Upper lobe of right lung (tissue), 1 donor: ENCODE data around the gene SGK1. TPM values are rescaled to one million over a fixed set of nuclear protein-coding genes. Genes with fewer than 3 reads are reported as not detected.

Experiments
- ATAC-seq: fragments of 200-7000 bp; cut with Tn5 transposase; one replicate; pipeline ENCODE4 v1.9.1; 2020; ENCODE audit warnings: mild to moderate bottlenecking, moderate library complexity
- DNase-seq: peaks from one replicate; pipeline ENCODE4 v3.0.0-alpha.2; 2020
- H3K27ac ChIP-seq: fragments of 200-600 bp; one replicate; pipeline ENCODE4 v1.8.0; 2022
- H3K27me3 ChIP-seq: fragments of 200-600 bp; one replicate; pipeline ENCODE4 v1.8.0; 2022; ENCODE audit warnings: mild to moderate bottlenecking
- H3K36me3 ChIP-seq: fragments of 200-600 bp; one replicate; pipeline ENCODE4 v1.8.0; 2022
- H3K4me1 ChIP-seq: fragments of 200-600 bp; one replicate; pipeline ENCODE4 v1.8.0; 2022
- H3K4me3 ChIP-seq: fragments of 200-600 bp; one replicate; pipeline ENCODE4 v1.8.0; 2022; ENCODE audit warnings: mild to moderate bottlenecking
- H3K9me3 ChIP-seq: fragments of 200-600 bp; one replicate; pipeline ENCODE4 v1.8.0; 2022
- CTCF ChIP-seq: fragments of 200-600 bp; IDR thresholded peaks from one replicate; pipeline ENCODE4 v1.8.0; 2022; ENCODE audit warnings: antibody characterized with exemption
- intact Hi-C: fragments of 100-400 bp; cut with DNase I; formaldehyde crosslinking; loops from one replicate; pipeline ENCODE4 v1.11.0; 2022
- total RNA-seq: library from RNA; stranded (reverse); fragmentation: NEBNext Ultra II Directional; extraction: Animal tissue kit (Norgen Biotek cat#: 25700); gene quantifications from one replicate; pipeline ENCODE4 v1.2.1, GENCODE V29; 2021
- donor health status: DM: no; HTN: yes; CAD: no; lungs with severe emphysema.

Gene SGK1
- total RNA-seq, 1 donor from 2014 or later = 204 TPM

DNA sequence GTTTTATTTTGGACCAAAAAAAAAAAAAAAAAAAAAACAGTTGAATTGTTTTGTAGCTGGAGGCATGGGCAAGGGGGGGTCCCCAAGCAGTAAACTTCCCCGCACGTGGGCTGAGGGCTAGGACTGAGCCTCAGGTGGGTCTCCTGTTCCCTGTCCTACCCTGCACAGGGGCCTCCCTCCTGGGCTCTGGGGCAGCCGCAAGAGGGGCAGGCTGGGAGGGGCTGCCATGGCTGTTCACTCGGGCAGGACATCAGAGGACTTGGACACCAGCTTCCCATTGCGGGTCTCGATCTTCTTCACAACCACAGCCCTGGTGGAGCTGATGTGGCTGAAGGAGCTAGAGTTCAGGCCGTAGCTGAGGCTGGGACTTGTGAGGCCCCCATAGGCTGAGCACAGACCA lies 21.1 kb downstream of the SGK1 start:
- Histone ChIP-seq H3K4me1 (peaks cover 7% of the 10 kb centered on the region), H3K9me3 (no peaks in the 10 kb centered on the region), H3K36me3 (no peaks in the 10 kb centered on the region), H3K27me3 (no peaks in the 10 kb centered on the region), H3K27ac (no peak overlapping the region), H3K4me3 (no peak overlapping the region)
- TF ChIP-seq CTCF = no peak
- no peak for DNase-seq
- intact Hi-C loops = no loop called here
- ATAC-seq = no peak

- ATAC-seq (peak; percentile 94), DNase-seq (no peak)
- no peak for TF ChIP-seq CTCF
- no peaks in the 10 kb centered on the region for H3K27me3 ChIP-seq
- H3K9me3 ChIP-seq = no peaks in the 10 kb centered on the region
- H3K4me1 ChIP-seq = peaks cover 7% of the 10 kb centered on the region
- intact Hi-C loops = no loop called here
- no peak overlapping the region for H3K4me3 ChIP-seq
- peak overlapping the region; percentile 51 for H3K27ac ChIP-seq
- no peaks in the 10 kb centered on the region for H3K36me3 ChIP-seq
Measured at GRCh38 chr6:134295953-134296553, 21.9 kb downstream of the SGK1 start.

DNA sequence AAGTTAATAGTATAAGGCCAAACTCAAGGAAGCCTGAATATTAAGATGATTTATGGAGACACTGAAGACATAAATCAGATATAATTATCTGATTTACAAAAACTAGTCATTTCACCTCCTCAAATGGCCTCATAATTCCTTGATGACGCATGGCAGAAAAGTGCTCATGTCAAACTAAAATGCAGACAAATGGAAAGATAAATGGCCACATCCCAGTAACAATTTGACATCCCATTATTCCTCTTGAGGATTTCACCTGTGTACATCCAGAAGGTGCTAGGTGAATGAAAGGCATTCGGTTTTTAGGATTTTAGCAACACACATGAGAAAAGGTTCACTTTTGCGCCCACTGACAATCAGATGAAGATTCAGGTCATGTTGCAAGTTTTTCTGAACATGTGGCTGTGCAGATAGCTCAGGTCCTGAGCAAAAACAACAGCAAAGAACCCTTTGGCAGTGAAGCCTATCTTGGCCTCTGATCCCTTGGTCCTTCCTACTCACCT lies 24.2 kb downstream of the SGK1 start:
- TF ChIP-seq CTCF = no peak
- H3K27ac ChIP-seq = no peak overlapping the region
- no peaks in the 10 kb centered on the region for H3K36me3 ChIP-seq
- no peak for DNase-seq
- H3K9me3 ChIP-seq = no peaks in the 10 kb centered on the region
- ATAC-seq = no peak
- intact Hi-C loops = no loop called here
- peaks cover 7% of the 10 kb centered on the region for H3K4me1 ChIP-seq
- H3K27me3 ChIP-seq = no peaks in the 10 kb centered on the region
- no peak overlapping the region for H3K4me3 ChIP-seq

GRCh38 chr6:134291156-134291555 lies 26.8 kb downstream of the SGK1 start:
- Histone ChIP-seq H3K27ac (no peak overlapping the region), H3K27me3 (no peaks in the 10 kb centered on the region), H3K9me3 (no peaks in the 10 kb centered on the region), H3K4me1 (peaks cover 2% of the 10 kb centered on the region), H3K4me3 (no peak overlapping the region), H3K36me3 (no peaks in the 10 kb centered on the region)
- DNase-seq (no peak), ATAC-seq (no peak)
- no peak for TF ChIP-seq CTCF
- intact Hi-C loops = no loop called here

DNA sequence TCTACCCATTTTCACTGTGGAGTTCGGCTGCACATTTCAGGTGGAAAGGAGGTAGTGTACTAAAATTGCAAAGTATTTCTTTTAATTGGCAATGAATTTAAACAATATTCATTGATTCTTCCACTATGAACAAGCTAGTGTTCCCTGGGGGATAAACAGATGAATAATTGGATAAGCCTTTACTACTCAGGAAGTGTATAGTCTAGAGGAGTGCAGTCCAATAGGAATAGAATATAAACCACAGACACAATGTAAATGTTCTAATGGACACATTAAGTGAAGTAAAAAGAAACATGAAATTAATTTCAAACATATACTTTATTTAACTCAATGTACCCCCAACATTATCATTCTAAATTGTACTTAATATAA lies 28.7 kb downstream of the SGK1 start:
- Histone ChIP-seq H3K27ac (peak overlapping the region; percentile 33), H3K9me3 (no peaks in the 10 kb centered on the region), H3K4me3 (no peak overlapping the region), H3K36me3 (no peaks in the 10 kb centered on the region), H3K27me3 (no peaks in the 10 kb centered on the region), H3K4me1 (no peaks in the 10 kb centered on the region)
- no peak for TF ChIP-seq CTCF
- DNase-seq = no peak
- intact Hi-C loops = no loop called here
- no peak for ATAC-seq
